ENCODE measurements around the gene INTS7. TPM values are rescaled to one million over a fixed set of nuclear protein-coding genes. Genes with fewer than 3 reads are reported as not detected.
A peak's percentile ranks its signal among the peaks of the same experiment; 100 is the strongest.
"Not testable (repeated sequence)": the region's sequence is repeated elsewhere in the genome, so short reads cannot be mapped to it uniquely, and the experiment has no call there.

The INTS7 gene
- total RNA-seq, 1 donor from 2014 or later, result 9.6 TPM

DNA sequence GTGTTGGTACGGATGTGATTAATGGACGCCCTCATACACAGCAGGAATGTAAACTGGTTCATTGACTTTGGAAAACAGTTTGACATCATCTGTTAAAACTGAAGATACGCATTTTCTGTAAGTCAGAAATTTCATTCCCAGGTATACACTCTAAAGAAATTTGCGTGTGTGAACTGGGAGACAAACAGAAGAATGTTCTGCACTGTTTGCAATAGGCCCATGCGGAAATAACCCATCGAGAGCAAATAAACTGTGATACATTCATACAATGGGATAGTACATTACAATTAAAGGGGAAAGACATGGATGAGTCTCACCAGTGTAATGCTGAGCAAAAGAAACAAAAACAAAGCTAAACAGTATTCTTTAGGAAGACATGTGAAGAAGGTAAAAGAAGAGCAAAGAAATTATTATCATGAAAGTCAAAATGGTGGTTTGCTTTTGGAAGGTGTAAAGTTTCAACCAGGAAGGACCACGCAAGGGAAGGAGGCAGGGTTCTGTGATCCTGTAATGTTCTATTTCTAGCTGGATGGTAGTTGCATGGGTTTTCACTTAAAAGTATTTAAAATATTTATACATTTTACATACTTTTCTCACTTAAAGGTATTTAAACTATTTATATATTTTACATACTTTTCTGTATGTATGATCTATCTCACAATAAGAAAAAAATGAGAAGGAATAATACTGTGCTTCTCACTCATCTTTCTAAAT lies 30.3 kb downstream of the INTS7 start:
- DNase-seq (ENCODE audit: missing footprints) (no peak), ATAC-seq (no peak)
- intact Hi-C loops (cut with DNase I), result loop anchor here (2.0 kb wide), 1 partner anchor 34 kb away; no protein-coding TSS in a partner anchor

DNA sequence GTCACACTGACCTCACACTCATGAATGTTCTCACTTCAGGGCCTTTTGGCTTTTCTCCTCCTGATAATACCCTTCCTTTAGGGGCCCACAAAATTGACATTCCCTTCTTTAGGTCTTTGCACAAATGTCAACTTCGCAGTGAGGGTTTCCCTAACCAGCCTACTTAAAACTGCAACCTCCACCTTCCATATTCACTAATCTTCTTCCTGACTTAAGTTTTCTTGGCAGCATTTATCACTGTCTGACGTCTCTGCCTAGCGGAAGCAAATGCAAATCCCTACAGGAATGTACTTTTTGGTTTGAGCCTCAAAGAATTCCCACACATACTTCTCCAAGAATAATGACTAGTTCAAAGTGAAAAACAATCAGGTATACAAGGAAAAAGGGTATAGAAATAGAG lies 32.8 kb downstream of the INTS7 start:
- intact Hi-C loops (cut with DNase I), result no loop called here
- no peak for DNase-seq (ENCODE audit: missing footprints)
- ATAC-seq, result no peak

DNA sequence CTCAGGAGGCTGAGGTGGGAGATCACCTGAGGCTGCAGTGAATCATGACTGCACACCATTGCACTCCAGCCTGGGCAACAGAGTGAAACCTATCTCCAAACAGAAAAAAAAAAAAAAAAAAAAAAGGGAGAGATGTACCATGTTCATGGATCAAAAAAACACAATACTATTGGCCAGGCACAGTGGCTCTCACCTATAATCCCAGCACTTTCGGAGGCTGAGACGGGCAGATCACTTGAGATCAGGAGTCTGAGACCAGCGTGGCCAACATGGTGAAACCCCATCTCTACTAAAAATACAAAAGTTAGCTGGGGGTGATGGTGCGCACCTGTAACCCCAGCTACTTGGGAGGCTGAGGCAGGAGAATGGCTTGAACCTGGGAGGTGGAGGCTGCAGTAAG lies 37.9 kb downstream of the INTS7 start:
- DNase-seq (ENCODE audit: missing footprints); ATAC-seq; intact Hi-C loops (cut with DNase I): not testable (repeated sequence)

DNA sequence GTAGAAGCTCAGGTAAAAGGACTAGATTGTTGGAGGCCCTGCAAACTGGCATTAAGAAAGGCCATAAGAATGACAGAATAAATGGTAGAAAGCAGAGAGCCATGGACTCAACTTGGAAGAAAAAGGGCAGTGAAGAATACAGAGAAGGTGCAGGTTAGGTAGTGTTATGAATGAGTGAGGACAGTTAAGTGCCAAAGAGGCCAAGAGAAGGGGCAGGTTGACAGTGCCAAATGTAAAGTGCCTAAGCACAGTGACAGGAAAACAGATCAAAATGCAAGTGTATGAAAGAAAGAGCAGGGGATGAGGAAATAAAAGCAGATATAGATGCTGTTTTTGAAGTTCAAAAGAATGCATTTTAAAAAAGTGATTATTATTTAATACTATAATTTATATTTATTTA lies 43.7 kb downstream of the INTS7 start:
- ATAC-seq (no peak), DNase-seq (ENCODE audit: missing footprints) (no peak)
- intact Hi-C loops (cut with DNase I), result no loop called here

DNA sequence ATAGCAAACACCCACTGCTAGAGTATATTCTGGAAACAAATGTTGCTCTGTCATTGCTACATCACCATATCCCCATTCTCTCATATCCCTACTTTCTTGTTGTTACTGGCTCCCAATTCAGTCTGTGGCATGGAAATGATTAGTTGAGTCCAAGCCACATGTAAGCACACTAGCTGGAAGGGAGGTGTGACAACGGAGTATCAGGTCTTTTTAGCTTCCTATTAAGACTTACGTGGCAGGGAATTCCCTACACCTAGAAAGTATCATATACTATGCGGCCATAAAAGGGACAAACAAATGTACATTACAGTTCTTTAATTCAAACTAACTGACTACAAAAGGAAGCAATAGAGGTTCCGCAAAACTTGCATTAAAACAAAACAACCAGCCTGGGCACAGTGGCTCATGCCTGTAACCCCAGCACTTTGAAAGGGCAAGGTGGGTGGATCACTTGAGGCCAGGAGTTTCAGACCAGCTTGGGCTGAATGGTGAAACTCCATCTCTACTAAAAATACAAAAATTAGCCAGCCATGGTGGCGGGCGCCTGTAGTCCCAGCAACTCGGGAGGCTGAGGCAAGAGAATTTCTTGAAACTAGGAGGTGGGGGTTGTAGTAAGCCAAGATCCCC lies 48.6 kb downstream of the INTS7 start:
- no peak for ATAC-seq
- no peak for DNase-seq (ENCODE audit: missing footprints)
- intact Hi-C loops (cut with DNase I), result no loop called here

DNA sequence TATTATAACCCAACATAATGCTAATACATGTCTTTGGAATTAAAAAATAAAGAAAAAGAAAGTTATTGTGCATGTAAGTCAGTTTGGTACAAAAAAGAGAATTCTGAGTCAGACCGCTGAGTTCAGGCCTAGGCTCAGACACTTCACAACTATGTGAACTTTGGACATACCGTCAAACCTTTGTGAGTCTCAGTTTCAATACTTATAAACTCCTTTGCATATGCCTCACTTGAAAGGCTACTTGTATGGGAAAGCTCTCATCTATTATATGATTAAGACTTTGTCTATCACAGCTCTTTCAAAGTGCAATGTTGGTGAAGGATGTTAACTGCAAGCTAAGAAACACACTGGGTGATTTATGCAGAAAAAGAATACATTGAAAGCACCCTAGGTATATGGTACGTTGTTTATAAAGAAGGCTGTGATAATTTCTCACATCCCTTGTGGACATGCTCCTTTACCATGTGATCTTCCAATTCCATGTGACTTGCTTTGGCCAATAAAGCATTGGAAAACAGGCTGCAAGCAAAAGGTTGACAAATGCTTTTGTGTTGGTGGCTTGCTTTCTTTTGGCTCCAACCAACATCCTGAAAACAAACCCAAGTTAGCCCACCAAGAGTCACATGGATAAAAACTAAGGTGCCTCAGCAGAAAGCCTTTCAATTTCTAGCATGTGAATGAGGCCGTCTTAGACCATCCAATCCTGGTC lies 49.6 kb downstream of the INTS7 start:
- ATAC-seq (no peak), DNase-seq (ENCODE audit: missing footprints) (no peak)
- intact Hi-C loops (cut with DNase I), result no loop called here

DNA sequence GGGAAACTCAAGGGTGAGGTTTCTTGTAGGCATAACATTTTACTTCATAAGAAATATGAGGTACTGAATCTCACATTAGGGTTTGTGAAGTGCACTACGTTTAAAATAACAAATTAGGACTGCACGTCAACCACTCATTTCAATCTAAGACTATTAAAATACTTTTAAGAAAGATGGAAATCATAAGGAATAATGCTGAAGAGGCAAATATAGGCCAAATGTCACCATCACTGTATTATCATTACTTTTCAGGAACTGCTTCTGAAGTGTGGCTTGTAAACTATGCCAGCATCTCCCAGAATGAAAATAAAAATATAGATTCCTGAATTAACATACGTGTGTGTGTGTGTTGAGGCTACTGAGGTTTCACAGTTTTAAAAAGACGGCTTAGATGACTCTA lies 56.8 kb downstream of the INTS7 start:
- no peak for DNase-seq (ENCODE audit: missing footprints)
- ATAC-seq, result no peak
- intact Hi-C loops (cut with DNase I), result no loop called here

DNA sequence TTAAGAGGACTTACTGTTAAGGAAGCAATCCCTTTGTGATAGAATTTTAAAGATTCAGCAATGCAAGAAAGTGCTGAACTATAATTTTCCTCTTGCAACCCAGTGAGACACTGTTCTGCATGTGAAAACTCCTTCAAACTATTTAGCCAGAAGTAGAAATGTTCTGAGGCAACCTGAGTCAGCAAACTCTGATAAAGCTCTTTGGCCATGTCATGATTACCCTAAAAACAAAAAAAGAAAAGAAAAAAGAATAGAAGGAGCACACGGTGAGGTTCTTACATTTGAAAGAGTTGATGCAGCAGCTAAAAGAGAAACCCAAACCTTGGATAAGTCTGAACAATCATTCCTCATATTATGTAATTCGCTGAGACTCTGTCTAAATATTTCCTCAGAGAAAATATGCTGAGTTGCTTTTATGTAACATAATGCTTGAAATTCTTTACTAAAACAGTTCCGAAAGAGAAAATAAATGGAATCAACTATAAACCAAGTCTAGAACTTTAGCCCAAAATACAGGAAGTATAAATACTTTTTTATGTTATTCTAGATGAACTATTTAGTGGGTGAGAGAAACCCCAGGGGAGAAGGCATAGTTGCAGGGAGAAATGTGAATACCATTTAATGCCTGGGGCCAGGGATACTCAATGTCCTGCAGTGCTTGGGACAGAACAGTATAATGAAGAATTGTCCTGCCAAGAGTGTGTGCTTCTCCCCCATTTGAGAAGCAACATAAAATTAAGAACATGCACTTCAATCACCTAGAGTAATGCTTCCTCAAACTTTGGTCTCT lies 60.0 kb downstream of the INTS7 start:
- peak; percentile 20 for ATAC-seq
- no peak for DNase-seq (ENCODE audit: missing footprints)
- intact Hi-C loops (cut with DNase I), result no loop called here

DNA sequence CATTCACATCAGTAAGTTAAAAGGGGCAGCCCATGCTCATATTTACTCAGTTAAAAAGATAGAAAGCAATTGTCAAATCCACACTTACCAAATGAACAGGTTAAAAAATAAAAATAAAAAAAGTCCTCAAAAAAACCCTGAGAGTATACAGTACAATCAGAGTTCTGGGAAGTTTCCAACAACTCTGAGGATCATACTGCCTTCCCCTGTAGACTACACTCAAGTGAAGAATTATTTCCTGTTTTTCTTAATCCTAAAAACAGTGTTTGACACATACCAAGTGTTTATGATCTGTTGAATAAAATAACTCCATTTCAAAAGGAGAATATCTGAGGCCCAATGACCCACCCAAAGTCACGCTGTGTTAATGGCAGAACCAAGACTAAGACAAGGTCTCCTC lies 61.8 kb downstream of the INTS7 start:
- intact Hi-C loops (cut with DNase I), result no loop called here
- ATAC-seq (no peak), DNase-seq (ENCODE audit: missing footprints) (no peak)

DNA sequence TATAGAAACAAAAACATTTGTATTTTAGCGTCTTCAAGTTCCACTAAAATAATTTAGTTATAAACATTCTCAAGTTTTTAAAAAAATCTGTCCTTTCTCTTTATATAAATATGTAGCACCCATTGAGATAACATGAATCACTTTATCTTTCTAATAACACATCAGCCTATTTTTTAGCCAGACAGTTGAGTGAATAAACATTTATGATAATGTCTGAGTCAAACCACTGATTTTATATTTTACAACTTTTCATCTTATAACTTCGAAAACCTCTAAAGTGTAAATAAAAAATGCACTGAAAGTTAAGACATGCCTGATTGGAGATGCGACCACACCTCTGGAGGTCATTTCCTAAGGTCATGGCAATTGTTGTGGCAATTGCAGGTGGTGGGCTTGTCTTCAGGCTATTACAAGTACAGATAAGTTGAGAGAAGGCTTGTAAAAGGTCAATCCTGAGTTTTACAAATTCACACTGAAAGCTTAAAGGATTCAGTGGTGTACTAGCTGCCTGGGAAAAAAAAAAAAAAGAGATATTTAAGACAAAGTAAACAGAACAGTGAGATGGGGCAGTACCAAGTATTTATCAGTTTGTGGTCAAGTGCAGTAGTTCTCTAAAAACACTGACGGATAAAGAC lies 67.0 kb downstream of the INTS7 start:
- no peak for DNase-seq (ENCODE audit: missing footprints)
- ATAC-seq, result no peak
- intact Hi-C loops (cut with DNase I), result no loop called here

DNA sequence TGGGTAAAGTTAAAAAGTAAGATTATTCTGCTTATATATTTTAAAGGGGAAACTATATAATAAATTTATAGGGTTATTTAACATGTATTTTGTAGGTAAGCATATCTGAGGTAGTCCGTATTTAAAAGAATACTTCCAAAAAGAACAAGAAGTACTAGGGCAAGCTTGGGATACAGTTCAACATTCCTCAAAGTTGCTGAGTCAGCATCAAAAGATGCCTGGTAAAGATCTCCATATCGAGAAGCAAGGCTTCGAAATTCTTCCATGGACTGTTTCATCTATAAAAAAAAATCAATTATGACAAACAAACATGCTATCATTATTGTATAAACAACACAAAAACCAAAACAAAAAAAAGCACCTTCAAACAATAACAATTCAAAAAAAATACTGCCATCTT lies 67.7 kb downstream of the INTS7 start:
- no peak for ATAC-seq
- intact Hi-C loops (cut with DNase I), result no loop called here
- no peak for DNase-seq (ENCODE audit: missing footprints)

DNA sequence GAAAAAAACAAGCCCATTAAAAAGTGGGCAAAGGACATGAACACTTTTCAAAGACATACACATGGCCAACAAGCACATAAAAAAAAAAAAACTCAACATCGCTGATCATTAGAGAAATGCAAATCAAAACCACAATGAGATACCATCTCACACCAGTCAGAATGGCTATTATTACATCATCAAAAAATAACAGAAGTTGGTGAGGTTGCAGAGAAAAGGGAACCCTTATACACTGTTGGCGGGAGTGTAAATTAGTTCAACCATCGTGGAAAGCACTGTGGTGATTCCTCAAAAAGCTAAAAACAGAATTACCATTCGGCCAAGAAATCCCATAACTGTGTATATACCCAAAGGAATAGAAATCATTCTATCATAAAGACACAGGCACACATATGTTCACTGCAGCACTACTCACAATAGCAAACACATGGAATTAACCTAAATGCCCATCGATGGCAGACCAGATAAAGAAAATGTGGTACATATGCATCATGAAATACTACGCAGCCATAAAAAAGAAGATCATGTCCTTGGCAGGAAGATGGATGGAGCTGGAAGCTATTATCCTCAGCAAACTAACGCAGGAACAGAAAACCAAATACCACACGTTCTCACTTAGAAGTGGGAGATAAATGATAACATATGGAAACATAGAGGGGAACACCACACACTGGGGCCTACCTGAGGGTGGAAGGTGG lies 70.1 kb downstream of the INTS7 start:
- no peak for ATAC-seq
- no peak for DNase-seq (ENCODE audit: missing footprints)
- intact Hi-C loops (cut with DNase I), result no loop called here

DNA sequence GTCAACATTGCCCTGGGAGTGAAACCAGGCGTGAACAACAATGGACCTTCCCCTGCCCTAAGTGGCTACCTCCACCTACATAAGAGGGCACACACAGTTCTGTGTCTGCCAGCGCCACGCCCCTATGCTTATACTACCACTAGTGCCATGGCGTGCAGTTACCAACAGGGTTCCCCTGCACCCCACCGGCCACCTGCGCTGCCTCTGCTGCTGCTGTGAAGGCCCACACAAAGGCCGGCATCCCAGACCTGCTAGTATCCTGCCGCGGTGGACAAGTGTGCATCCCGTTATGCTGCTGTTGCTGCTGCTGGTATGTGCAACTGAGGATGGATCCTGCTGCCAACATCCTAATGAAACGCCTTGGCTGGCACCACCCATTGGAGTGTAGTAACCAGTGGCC lies 75.7 kb downstream of the INTS7 start:
- no peak for ATAC-seq
- DNase-seq (ENCODE audit: missing footprints), result peak; percentile 37
- intact Hi-C loops (cut with DNase I), result no loop called here

DNA sequence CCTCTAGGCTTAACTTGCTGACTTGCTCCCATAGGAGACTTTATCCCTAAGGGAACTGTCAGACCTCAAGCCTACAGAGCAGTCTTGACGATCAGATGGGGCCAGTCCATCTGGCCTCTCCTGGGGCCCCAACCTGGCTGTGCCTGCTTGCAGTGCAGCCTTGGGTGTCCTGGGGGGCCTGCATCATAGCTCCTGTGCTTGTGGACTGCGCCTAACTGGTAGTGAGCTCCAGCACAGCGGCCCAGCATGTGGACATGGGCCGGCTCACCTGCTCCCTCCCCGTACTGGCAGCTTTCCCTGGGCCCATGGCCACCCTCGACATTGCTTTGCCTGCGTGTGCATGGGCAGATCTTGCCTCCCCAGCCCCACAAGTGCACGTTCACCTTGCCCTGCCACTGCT lies 76.1 kb downstream of the INTS7 start:
- ATAC-seq (no peak), DNase-seq (ENCODE audit: missing footprints) (no peak)
- intact Hi-C loops (cut with DNase I), result no loop called here

DNA sequence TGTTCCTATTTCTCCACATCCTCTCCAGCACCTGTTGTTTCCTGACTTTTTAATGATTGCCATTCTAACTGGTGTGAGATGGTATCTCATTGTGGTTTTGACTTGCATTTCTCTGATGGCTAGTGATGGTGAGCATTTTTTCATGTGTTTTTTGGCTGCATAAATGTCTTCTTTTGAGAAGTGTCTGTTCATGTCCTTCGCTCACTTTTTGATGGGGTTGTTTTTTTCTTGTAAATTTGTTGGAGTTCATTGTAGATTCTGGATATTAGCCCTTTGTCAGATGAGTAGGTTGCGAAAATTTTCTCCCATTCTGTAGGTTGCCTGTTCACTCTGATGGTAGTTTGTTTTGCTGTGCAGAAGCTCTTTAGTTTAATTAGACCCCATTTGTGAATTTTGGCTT lies 81.3 kb downstream of the INTS7 start:
- DNase-seq (ENCODE audit: missing footprints); ATAC-seq; intact Hi-C loops (cut with DNase I): not testable (repeated sequence)

DNA sequence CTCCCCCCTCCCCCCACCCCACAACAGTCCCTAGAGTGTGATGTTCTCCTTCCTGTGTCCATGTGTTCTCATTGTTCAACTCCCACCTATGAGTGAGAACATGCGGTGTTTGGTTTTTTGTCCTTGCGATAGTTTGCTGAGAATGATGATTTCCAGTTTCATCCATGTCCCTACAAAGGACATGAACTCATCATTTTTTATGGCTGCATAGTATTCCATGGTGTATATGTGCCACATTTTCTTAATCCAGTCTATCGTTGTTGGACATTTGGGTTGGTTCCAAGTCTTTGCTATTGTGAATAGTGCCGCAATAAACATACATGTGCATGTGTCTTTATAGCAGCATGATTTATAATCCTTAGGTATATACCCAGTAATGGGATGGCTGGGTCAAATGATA lies 81.8 kb downstream of the INTS7 start:
- ATAC-seq; DNase-seq (ENCODE audit: missing footprints); intact Hi-C loops (cut with DNase I): not testable (repeated sequence)

DNA sequence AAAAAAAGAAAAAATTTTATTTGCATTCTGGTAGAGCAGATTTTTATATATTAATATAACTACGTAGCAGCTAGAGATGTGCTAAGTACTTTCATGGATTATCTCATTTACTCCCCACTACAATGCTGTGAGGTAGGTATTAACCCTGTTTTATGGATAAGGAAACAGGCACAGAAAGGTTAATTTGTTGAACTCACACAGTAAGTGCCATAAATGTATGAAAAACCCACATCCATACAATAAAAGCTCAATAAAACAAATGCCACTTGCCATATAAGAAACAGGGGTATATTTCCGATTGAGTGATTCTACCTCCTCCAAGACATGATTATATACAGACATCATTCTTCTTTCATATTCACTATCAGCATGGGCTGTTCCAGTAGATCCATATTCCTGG lies 83.1 kb downstream of the INTS7 start:
- intact Hi-C loops (cut with DNase I), result no loop called here
- ATAC-seq (no peak), DNase-seq (ENCODE audit: missing footprints) (no peak)

DNA sequence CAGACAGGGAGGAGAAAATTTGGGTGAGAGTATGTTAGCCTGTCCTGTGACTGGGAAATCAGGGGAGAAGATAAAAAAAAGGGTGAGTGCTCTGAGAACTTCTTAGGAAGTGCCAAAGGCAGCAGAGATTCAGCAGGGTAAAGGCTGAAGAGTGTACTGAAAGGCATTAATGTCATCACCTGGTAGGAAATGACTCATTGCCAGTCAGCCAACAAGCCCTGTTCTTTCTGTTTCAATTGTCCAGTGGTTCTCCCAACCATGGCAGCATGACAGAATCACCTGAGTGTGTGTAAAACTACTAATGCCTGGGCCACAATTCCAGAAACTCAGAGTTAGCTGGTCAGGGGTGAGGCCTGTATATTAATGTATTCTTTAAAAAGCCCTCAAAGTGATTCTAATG lies 83.5 kb downstream of the INTS7 start:
- ATAC-seq (no peak), DNase-seq (ENCODE audit: missing footprints) (no peak)
- intact Hi-C loops (cut with DNase I), result no loop called here

Data from Right ventricle myocardium inferior (tissue), 1 donor.